HUES6 (cell line): ENCODE data around the gene CRTAP.

Source experiments
- H3K27ac ChIP-seq: 2 replicates; pipeline ENCODE4 v1.7.0; 2013; ENCODE audit warnings: low read depth, mild to moderate bottlenecking, low read length, inconsistent platforms
- H3K27me3 ChIP-seq: 2 replicates; pipeline ENCODE4 v1.6.1; 2013; ENCODE audit warnings: low read length; ENCODE audit not compliant: control insufficient read depth, insufficient read depth
- H3K36me3 ChIP-seq: 2 replicates; pipeline ENCODE4 v1.6.1; 2013; ENCODE audit warnings: low read length; ENCODE audit not compliant: control insufficient read depth, insufficient read depth
- H3K4me1 ChIP-seq: 2 replicates; pipeline ENCODE4 v1.6.1; 2013; ENCODE audit warnings: low read length; ENCODE audit not compliant: control insufficient read depth, insufficient read depth
- H3K4me3 ChIP-seq: 2 replicates; pipeline ENCODE4 v1.5.1; 2013; ENCODE audit warnings: low read depth, low read length
- H3K9ac ChIP-seq: one replicate; pipeline ENCODE4 v1.6.1; 2013; ENCODE audit warnings: mild to moderate bottlenecking, low read length
- H3K9me3 ChIP-seq: 2 replicates; pipeline ENCODE4 v1.6.1; 2013; ENCODE audit warnings: low read depth, low read length; ENCODE audit not compliant: control insufficient read depth, insufficient read depth

The CRTAP gene

GRCh38 chr3:33081812-33082211 lies 32.0 kb upstream of the CRTAP start:
- H3K9me3 ChIP-seq, result no peaks in the 10 kb centered on the region
- peaks cover 5% of the 10 kb centered on the region; the same call in 1 of the 2 replicates for H3K4me1 ChIP-seq
- H3K36me3 ChIP-seq, result no peaks in the 10 kb centered on the region
- H3K9ac ChIP-seq, result no peak overlapping the region
- no peak overlapping the region for H3K4me3 ChIP-seq
- H3K27ac ChIP-seq, result no peak overlapping the region
- no peaks in the 10 kb centered on the region for H3K27me3 ChIP-seq

- Histone ChIP-seq H3K9ac (no peak overlapping the region), H3K4me3 (no peak overlapping the region), H3K4me1 (peaks cover 5% of the 10 kb centered on the region; the same call in 1 of the 2 replicates), H3K36me3 (no peaks in the 10 kb centered on the region), H3K27ac (no peak overlapping the region), H3K27me3 (no peaks in the 10 kb centered on the region), H3K9me3 (no peaks in the 10 kb centered on the region)
These were observed 29.9 kb upstream of the CRTAP start for GRCh38 chr3:33083958-33084357.

GRCh38 chr3:33088691-33089090 lies 25.1 kb upstream of the CRTAP start:
- no peak overlapping the region for H3K9ac ChIP-seq
- H3K9me3 ChIP-seq, result no peaks in the 10 kb centered on the region
- H3K4me3 ChIP-seq, result no peak overlapping the region
- peaks cover 13% of the 10 kb centered on the region for H3K36me3 ChIP-seq
- no peaks in the 10 kb centered on the region for H3K27me3 ChIP-seq
- H3K4me1 ChIP-seq, result peaks cover 5% of the 10 kb centered on the region; the same call in 1 of the 2 replicates
- no peak overlapping the region for H3K27ac ChIP-seq

DNA sequence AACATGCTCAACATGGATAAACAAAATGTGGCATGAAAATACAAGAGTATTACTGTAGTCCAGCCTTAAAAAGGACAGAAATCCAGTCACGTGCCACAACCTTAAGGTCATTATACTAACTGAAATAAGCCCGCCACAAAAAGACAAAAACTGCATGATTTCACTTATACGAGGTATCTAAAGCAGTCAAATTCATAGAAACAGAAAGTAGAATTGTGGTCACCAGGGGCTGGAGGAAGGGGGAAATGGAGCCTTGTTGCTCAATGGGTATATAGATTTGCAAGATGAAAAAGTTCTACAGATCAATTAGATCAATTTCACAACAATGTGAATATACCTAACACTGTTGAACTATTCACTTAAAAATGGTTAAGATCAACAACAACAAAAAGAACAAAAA lies 24.3 kb upstream of the CRTAP start:
- no peak overlapping the region for H3K4me3 ChIP-seq
- H3K4me1 ChIP-seq, result no peaks in the 10 kb centered on the region
- no peaks in the 10 kb centered on the region for H3K27me3 ChIP-seq
- H3K9ac ChIP-seq, result no peak overlapping the region
- peaks cover 13% of the 10 kb centered on the region for H3K36me3 ChIP-seq
- no peak overlapping the region for H3K27ac ChIP-seq
- H3K9me3 ChIP-seq, result no peaks in the 10 kb centered on the region

DNA sequence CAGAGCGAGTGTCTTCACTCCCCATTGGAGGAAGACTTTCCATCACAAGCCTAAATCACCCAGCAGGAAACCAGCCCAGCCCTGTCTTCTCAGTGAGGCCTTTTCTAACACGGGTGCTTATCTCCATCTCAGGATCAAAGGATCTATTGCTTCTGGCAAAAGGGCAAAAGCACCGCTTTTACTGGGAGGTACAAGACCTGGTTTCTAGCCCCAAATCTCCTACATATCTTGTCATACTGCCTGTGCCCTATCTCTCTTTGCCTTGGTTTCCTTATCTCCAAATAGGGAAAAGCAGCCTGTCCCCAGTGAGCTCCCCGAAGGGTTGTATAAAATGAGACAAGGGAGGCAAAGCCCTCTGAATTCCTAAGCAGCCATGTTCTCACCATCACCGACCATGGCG lies 22.1 kb upstream of the CRTAP start:
- Histone ChIP-seq H3K27ac (no peak overlapping the region), H3K4me1 (peaks cover 8% of the 10 kb centered on the region)

DNA sequence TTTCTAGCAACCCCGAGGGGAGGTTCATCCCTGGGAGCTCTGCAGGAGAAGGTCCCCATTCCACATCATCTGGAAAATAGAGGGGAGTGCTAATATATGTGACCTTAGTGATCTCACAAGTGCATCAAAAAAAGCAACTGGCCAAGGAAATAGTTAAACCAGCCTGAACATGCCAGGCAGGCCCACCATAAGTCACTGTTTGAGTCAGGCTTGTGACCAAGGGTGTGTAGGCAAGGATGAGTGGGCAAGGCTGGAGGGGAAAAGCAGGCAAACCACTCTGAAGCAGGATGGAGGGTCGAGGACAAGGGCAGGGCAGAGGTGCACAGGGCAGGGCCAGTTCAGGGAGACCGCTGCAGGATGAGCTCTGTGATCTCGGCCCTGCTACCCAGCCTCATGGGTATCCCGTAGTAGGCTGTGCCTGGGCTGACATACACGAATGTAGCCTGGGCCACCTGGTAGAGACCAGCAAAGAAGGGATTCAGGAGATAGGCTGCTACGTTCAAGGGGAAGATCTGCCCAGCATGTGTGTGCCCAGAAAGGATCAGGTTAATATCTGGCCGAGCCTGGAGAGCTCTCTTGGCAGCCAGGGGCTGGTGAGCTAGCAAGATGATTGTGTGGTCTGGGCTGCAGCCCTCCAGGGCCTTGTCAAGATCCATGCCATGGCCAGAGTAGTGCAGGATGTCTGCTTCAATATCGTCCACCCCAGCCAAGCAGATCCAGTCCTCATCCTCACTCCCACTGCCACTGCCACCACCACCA lies 21.1 kb upstream of the CRTAP start:
- Histone ChIP-seq H3K9ac (no peak overlapping the region), H3K36me3 (peaks cover 13% of the 10 kb centered on the region), H3K27ac (no peak overlapping the region), H3K4me1 (peaks cover 8% of the 10 kb centered on the region), H3K4me3 (no peak overlapping the region), H3K9me3 (no peaks in the 10 kb centered on the region), H3K27me3 (no peaks in the 10 kb centered on the region)

More for the DNA sequence above, 22.1 kb upstream of the CRTAP start:
- no peak overlapping the region for H3K4me3 ChIP-seq
- H3K36me3 ChIP-seq, result peaks cover 13% of the 10 kb centered on the region
- H3K9ac ChIP-seq, result no peak overlapping the region
- no peaks in the 10 kb centered on the region for H3K9me3 ChIP-seq
- H3K27me3 ChIP-seq, result no peaks in the 10 kb centered on the region

GRCh38 chr3:33093847-33094246 lies 20.0 kb upstream of the CRTAP start:
- Histone ChIP-seq H3K9ac (no peak overlapping the region), H3K9me3 (no peaks in the 10 kb centered on the region), H3K4me1 (peaks cover 8% of the 10 kb centered on the region), H3K27me3 (no peaks in the 10 kb centered on the region), H3K27ac (no peak overlapping the region), H3K36me3 (peaks cover 13% of the 10 kb centered on the region), H3K4me3 (no peak overlapping the region)

GRCh38 chr3:33095436-33095835 lies 18.4 kb upstream of the CRTAP start:
- Histone ChIP-seq H3K9me3 (no peaks in the 10 kb centered on the region), H3K4me1 (peaks cover 8% of the 10 kb centered on the region), H3K27me3 (no peaks in the 10 kb centered on the region), H3K27ac (no peak overlapping the region), H3K36me3 (peaks cover 13% of the 10 kb centered on the region), H3K9ac (no peak overlapping the region), H3K4me3 (peak overlapping the region; percentile 91)

- Histone ChIP-seq H3K27me3 (no peaks in the 10 kb centered on the region), H3K36me3 (peaks cover 13% of the 10 kb centered on the region), H3K4me1 (peaks cover 8% of the 10 kb centered on the region), H3K27ac (no peak overlapping the region), H3K9me3 (no peaks in the 10 kb centered on the region), H3K9ac (peak overlapping the region; percentile 93), H3K4me3 (peak overlapping the region; percentile 91)
These were observed 17.5 kb upstream of the CRTAP start for GRCh38 chr3:33096093-33096868.

GRCh38 chr3:33099109-33099645 lies 14.6 kb upstream of the CRTAP start:
- H3K9ac ChIP-seq, result no peak overlapping the region
- no peak overlapping the region for H3K27ac ChIP-seq
- H3K27me3 ChIP-seq, result no peaks in the 10 kb centered on the region
- H3K36me3 ChIP-seq, result no peaks in the 10 kb centered on the region
- H3K4me1 ChIP-seq, result peaks cover 8% of the 10 kb centered on the region
- no peaks in the 10 kb centered on the region for H3K9me3 ChIP-seq
- no peak overlapping the region for H3K4me3 ChIP-seq

GRCh38 chr3:33099701-33100100 lies 14.1 kb upstream of the CRTAP start:
- H3K4me1 ChIP-seq, result peaks cover 8% of the 10 kb centered on the region
- H3K27ac ChIP-seq, result no peak overlapping the region
- no peaks in the 10 kb centered on the region for H3K27me3 ChIP-seq
- H3K9ac ChIP-seq, result no peak overlapping the region
- H3K4me3 ChIP-seq, result no peak overlapping the region
- no peaks in the 10 kb centered on the region for H3K36me3 ChIP-seq
- H3K9me3 ChIP-seq, result no peaks in the 10 kb centered on the region
